H1 (cell line): Measurements from ENCODE around the gene MAP6. TPM values are rescaled to one million over a fixed set of nuclear protein-coding genes. Genes with fewer than 3 reads are reported as not detected.

ENCODE experiments used
- CTCF ChIA-PET: fragments of 300-600 bp; sonication (Branson Sonifier 250); formaldehyde crosslinking; loops from one replicate; lab custom pipeline; 2021; ENCODE audit not compliant: partially characterized antibody; lab: Charles Lee
- POLR2A ChIA-PET: fragments of 300-600 bp; sonication (Branson Sonifier 250); formaldehyde crosslinking; loops from one replicate; lab custom pipeline; 2021; ENCODE audit warnings: inconsistent platforms; ENCODE audit not compliant: partially characterized antibody; lab: Charles Lee
- DNase-seq, 2 experiments: peaks; one replicate each; pipeline versions ENCODE4 v3.0.0 to v3.0.0-alpha.2; 2010 to 2022; ENCODE audit warnings: low spot score in 2 of 2, low read depth in 1 of 2, mixed read lengths in 1 of 2
- FAIRE-seq: peaks from 2 replicates; lab custom pipeline; 2011; peaks lifted over from hg19 to GRCh38; lab: Jason Lieb, UNC
- H2AFZ ChIP-seq: 2 replicates; pipeline ENCODE4 v1.8.1; 2012; ENCODE audit warnings: low read length, inconsistent platforms
- H2AK5ac ChIP-seq: 2 replicates; pipeline ENCODE4 v1.6.1; 2013; ENCODE audit warnings: low read depth, low read length
- H2BK120ac ChIP-seq: replicated peaks from 2 replicates; pipeline ENCODE3; 2013; ENCODE audit warnings: low read depth, low read length, inconsistent platforms
- H2BK12ac ChIP-seq: 2 replicates; pipeline ENCODE4 v1.6.1; 2013; ENCODE audit warnings: low read depth, low read length
- H2BK15ac ChIP-seq: 2 replicates; pipeline ENCODE4 v1.6.1; 2013; ENCODE audit warnings: low read length
- H2BK20ac ChIP-seq: 2 replicates; pipeline ENCODE4 v1.6.1; 2013; ENCODE audit warnings: low read length
- H2BK5ac ChIP-seq: 2 replicates; pipeline ENCODE4 v1.6.1; 2013; ENCODE audit warnings: low read depth, low read length
- H3K14ac ChIP-seq: 2 replicates; pipeline ENCODE4 v1.6.1; 2013; ENCODE audit warnings: inconsistent platforms; ENCODE audit not compliant: insufficient read length
- H3K18ac ChIP-seq: 2 replicates; pipeline ENCODE4 v1.6.1; 2013; ENCODE audit warnings: low read length; ENCODE audit errors: extremely low read depth
- H3K23ac ChIP-seq: 2 replicates; pipeline ENCODE4 v1.6.1; 2013; ENCODE audit warnings: inconsistent platforms; ENCODE audit not compliant: insufficient read length
- H3K23me2 ChIP-seq: 2 replicates; pipeline ENCODE4 v1.6.1; 2013; ENCODE audit warnings: low read depth, low read length
- H3K27ac ChIP-seq: 2 replicates; pipeline ENCODE4 v1.6.1; 2011; ENCODE audit warnings: low read depth, low read length, inconsistent platforms
- H3K27me3 ChIP-seq, 4 experiments: replicated peaks in 1 of 4; 1 replicate in 1 of 4; 2 replicates in 3 of 4; pipeline versions ENCODE4 v1.6.1 to v1.8.1; 2011 to 2013; ENCODE audit warnings: low read length in 3 of 4, mild to moderate bottlenecking in 3 of 4, inconsistent platforms in 2 of 4, mixed read lengths in 2 of 4, moderate library complexity in 1 of 4; ENCODE audit not compliant: control insufficient read depth in 3 of 4, insufficient read depth in 3 of 4; ENCODE audit errors: extremely low read depth in 1 of 4
- H3K36me3 ChIP-seq, 4 experiments: 2 replicates each; pipeline versions ENCODE4 v1.6.1 to v1.8.1; 2011 to 2013; ENCODE audit warnings: mild to moderate bottlenecking in 4 of 4, low read length in 3 of 4, moderate library complexity in 2 of 4, control low read depth in 1 of 4, inconsistent platforms in 1 of 4; ENCODE audit not compliant: insufficient read depth in 4 of 4, control insufficient read depth in 2 of 4
- H3K4ac ChIP-seq: replicated peaks from 2 replicates; pipeline ENCODE3; 2013; ENCODE audit warnings: low read length, low read depth, mixed read lengths, inconsistent platforms; ENCODE audit not compliant: insufficient read length
- H3K4me1 ChIP-seq, 4 experiments: replicated peaks in 1 of 4; 1 replicate in 1 of 4; 2 replicates in 3 of 4; pipeline versions ENCODE4 v1.6.1 to v1.8.1; 2011 to 2013; ENCODE audit warnings: low read length in 3 of 4, inconsistent platforms in 2 of 4, mixed read lengths in 1 of 4; ENCODE audit not compliant: insufficient read depth in 4 of 4, control insufficient read depth in 3 of 4
- H3K4me2 ChIP-seq, 2 experiments: 2 replicates each; pipeline versions ENCODE4 v1.6.1 to v1.8.1; 2011 to 2013; ENCODE audit warnings: low read depth in 2 of 2, low read length in 2 of 2, control low read depth in 1 of 2, inconsistent platforms in 1 of 2, mild to moderate bottlenecking in 1 of 2; ENCODE audit not compliant: insufficient read depth in 1 of 2
- H3K4me3 ChIP-seq, 4 experiments: fragments of 200-600, 300-600 bp in 1 of 4; sonication (generic), shearing (Covaris generic), sonication (Bioruptor Twin) in 1 of 4; 2 replicates each; pipeline versions ENCODE4 v1.5.1 to v1.8.1; 2011 to 2016; ENCODE audit warnings: low read length in 4 of 4, low read depth in 3 of 4, control low read depth in 2 of 4, inconsistent platforms in 2 of 4, mild to moderate bottlenecking in 2 of 4, mixed read lengths in 1 of 4, moderate library complexity in 1 of 4; ENCODE audit not compliant: insufficient read depth in 2 of 4; ENCODE audit errors: extremely low read depth in 1 of 4
- H3K56ac ChIP-seq: replicated peaks from 2 replicates; pipeline ENCODE3; 2013; ENCODE audit warnings: low read depth, mild to moderate bottlenecking, mixed read lengths, low read length, inconsistent platforms; ENCODE audit not compliant: insufficient read length
- H3K79me1 ChIP-seq: 2 replicates; pipeline ENCODE4 v1.6.1; 2013; ENCODE audit warnings: low read depth, low read length, control low read depth
- H3K79me2 ChIP-seq, 2 experiments: 2 replicates each; pipeline versions ENCODE4 v1.6.1 to v1.8.1; 2012 to 2013; ENCODE audit warnings: low read length in 2 of 2, mild to moderate bottlenecking in 2 of 2, inconsistent platforms in 1 of 2; ENCODE audit not compliant: insufficient read depth in 2 of 2, control insufficient read depth in 1 of 2
- H3K9ac ChIP-seq, 4 experiments: replicated peaks in 1 of 4; 1 replicate in 1 of 4; 2 replicates in 3 of 4; pipeline versions ENCODE4 v1.6.1 to v1.8.1; 2011 to 2013; ENCODE audit warnings: low read depth in 3 of 4, low read length in 3 of 4, control low read depth in 2 of 4, mild to moderate bottlenecking in 2 of 4, moderate library complexity in 2 of 4, inconsistent platforms in 1 of 4; ENCODE audit errors: extremely low read depth in 1 of 4
- H3K9me3 ChIP-seq, 2 experiments: 2 replicates each; pipeline versions ENCODE4 v1.6.1 to v1.8.1; 2012 to 2013; ENCODE audit warnings: mild to moderate bottlenecking in 2 of 2, moderate library complexity in 2 of 2, control low read depth in 1 of 2, inconsistent platforms in 1 of 2, low read depth in 1 of 2, low read length in 1 of 2, mixed read lengths in 1 of 2; ENCODE audit not compliant: insufficient read depth in 2 of 2
- H4K20me1 ChIP-seq, 2 experiments: replicated peaks in 1 of 2; 2 replicates each; pipeline versions ENCODE3 to v1.8.1; 2011 to 2013; ENCODE audit warnings: inconsistent platforms in 2 of 2, low read length in 2 of 2, mild to moderate bottlenecking in 1 of 2; ENCODE audit not compliant: insufficient read depth in 2 of 2, control insufficient read depth in 1 of 2
- H4K5ac ChIP-seq: 2 replicates; pipeline ENCODE4 v1.6.1; 2013; ENCODE audit warnings: low read length, low read depth, mixed read lengths, inconsistent platforms; ENCODE audit not compliant: insufficient read length
- H4K8ac ChIP-seq: 2 replicates; pipeline ENCODE4 v1.8.0; 2013; ENCODE audit warnings: mild to moderate bottlenecking, moderate library complexity, low read length, inconsistent platforms; ENCODE audit not compliant: insufficient read depth; ENCODE audit errors: extremely low read depth
- H4K91ac ChIP-seq: replicated peaks from 2 replicates; pipeline ENCODE3; 2013; ENCODE audit warnings: low read length, mixed read lengths, inconsistent platforms; ENCODE audit not compliant: insufficient read length
- CBX8 ChIP-seq: fragments of 300-800, 300-1000 bp; sonication (generic); IDR thresholded peaks from 2 replicates; pipeline ENCODE4 v1.7.1; 2016; ENCODE audit warnings: low read depth, low read length, borderline replicate concordance
- CTBP2 ChIP-seq: IDR thresholded peaks from 2 replicates; pipeline ENCODE4 v1.7.0; 2011; ENCODE audit warnings: borderline replicate concordance, mild to moderate bottlenecking, moderate library complexity, mixed read lengths, low read length; ENCODE audit not compliant: insufficient read depth, insufficient read length
- FOSL1 ChIP-seq: IDR thresholded peaks from 2 replicates; pipeline ENCODE4 v1.6.1; 2011; ENCODE audit warnings: mild to moderate bottlenecking, low read depth, low read length, moderate library complexity; ENCODE audit not compliant: insufficient read depth
- GTF2F1 ChIP-seq: IDR thresholded peaks from 2 replicates; pipeline ENCODE4 v1.6.1; 2012; ENCODE audit warnings: low read depth, low read length, improper control_type of control experiment, borderline replicate concordance
- NANOG ChIP-seq: IDR thresholded peaks from 2 replicates; pipeline ENCODE4 v1.6.1; 2011; ENCODE audit warnings: low read length, low read depth, mild to moderate bottlenecking, inconsistent platforms; ENCODE audit not compliant: insufficient read depth, poor library complexity, severe bottlenecking
- PHF8 ChIP-seq: fragments of 200-600 bp; sonication (generic); conservative IDR thresholded peaks from 2 replicates; pipeline ENCODE4 v1.7.1; 2012; ENCODE audit warnings: low read depth, mild to moderate bottlenecking, inconsistent platforms, low read length, moderate library complexity
- RFX5 ChIP-seq: IDR thresholded peaks from 2 replicates; pipeline ENCODE4 v1.6.1; 2011; ENCODE audit warnings: low read depth, low read length, improper control_type of control experiment, borderline replicate concordance
- SAP30 ChIP-seq: fragments of 300-600 bp; sonication (generic); IDR thresholded peaks from 2 replicates; pipeline ENCODE4 v1.7.1; 2012; ENCODE audit warnings: low read length, moderate library complexity, mild to moderate bottlenecking, inconsistent platforms; ENCODE audit not compliant: insufficient read depth, insufficient replicate concordance
- SIN3A ChIP-seq, 2 experiments: IDR thresholded peaks in 1 of 2; conservative IDR thresholded peaks in 1 of 2; 2 replicates each; pipeline ENCODE4 v1.6.1; 2011 to 2012; ENCODE audit warnings: low read length in 2 of 2, improper control_type of control experiment in 1 of 2, low read depth in 1 of 2, mild to moderate bottlenecking in 1 of 2
- TAF1 ChIP-seq: IDR thresholded peaks from 2 replicates; pipeline ENCODE4 v1.6.1; 2011; ENCODE audit warnings: mild to moderate bottlenecking, low read depth, low read length
- WGBS, 2 experiments: shearing (Covaris generic) in 1 of 2; methylation state at CpG; one replicate each; pipeline versions ENCODE4 v1.1.6 to v1.1.7; 2013 to 2015; ENCODE audit warnings: low lambda C conversion rate in 2 of 2, mixed read lengths in 2 of 2, inconsistent platforms in 1 of 2, low coverage in 1 of 2, missing lambda C conversion rate in 1 of 2; ENCODE audit not compliant: insufficient replicate concordance in 2 of 2, insufficient coverage in 1 of 2, insufficient read length in 1 of 2; ENCODE audit errors: extremely low coverage in 1 of 2, missing lambda C conversion rate in 1 of 2; 5-methylcytosine and 5-hydroxymethylcytosine counted together
- polyA plus RNA-seq, 7 experiments: library from polyadenylated mRNA; depleted of rRNA in 3 of 7; stranded (reverse) in 5 of 7; unstranded in 2 of 7; fragments of >200 nt in 5 of 7; fragments of 200-250 nt in 2 of 7; gene quantifications; 1 replicate in 5 of 7; 2 replicates in 1 of 7; 4 replicates in 1 of 7; pipeline versions ENCODE4 v1.2.1 to v1.2.3, GENCODE V29; 2011 to 2013; ENCODE audit warnings: missing spikeins in 2 of 7, mixed read lengths in 2 of 7
- total RNA-seq: library from RNA; stranded (reverse); fragmentation: NEBNext Ultra II Directional; extraction: Animal tissue kit (Norgen Biotek cat#: 25700); gene quantifications from 2 replicates; pipeline ENCODE4 v1.2.1, GENCODE V29; 2021
- TF ChIP-seq, protein P1 (sequence below): IDR thresholded peaks from 2 replicates; pipeline ENCODE4 v1.6.1; 2012; ENCODE audit warnings: inconsistent platforms

The MAP6 gene
- total and polyA plus RNA-seq, 2 of the 8 experiments (the other 6 are each of a cell fraction or from before 2014, with no cell fraction given): 0.54 to 0.89 TPM

DNA sequence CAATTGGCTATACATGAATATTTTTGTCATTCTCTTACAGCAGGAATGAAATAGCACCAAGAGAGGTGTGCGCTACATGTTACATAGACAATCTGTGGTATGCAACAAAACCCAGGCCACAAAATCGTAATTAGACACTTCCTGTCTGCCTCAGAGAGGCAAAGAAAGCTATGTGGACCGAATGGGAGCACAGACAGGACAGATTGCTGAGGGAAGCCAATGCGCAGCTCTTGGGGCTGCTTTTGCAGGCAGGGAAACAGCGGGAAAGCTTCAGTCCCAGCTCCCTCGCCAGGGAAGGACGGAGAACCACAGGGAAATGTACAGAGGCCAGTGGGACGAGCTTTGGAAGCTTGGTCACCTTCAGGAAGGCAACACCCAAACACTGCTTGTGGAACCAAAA lies 65.9 kb downstream of the MAP6 start:
- no peak overlapping the region for H2BK20ac ChIP-seq
- H4K91ac ChIP-seq: no peak overlapping the region
- no peak overlapping the region for H3K56ac ChIP-seq
- H2BK15ac ChIP-seq: no peak overlapping the region
- POLR2A ChIA-PET: interaction anchor here (1.1 kb wide), 1 partner anchor 28 kb away, joined by 5 read pairs; no protein-coding TSS in a partner anchor
- H3K79me2 ChIP-seq: no peaks in the 10 kb centered on the region
- no peak for FAIRE-seq
- no peak overlapping the region for H3K4ac ChIP-seq
- no peak overlapping the region for H3K4me3 ChIP-seq
- no peak overlapping the region for H2AK5ac ChIP-seq
- no peak overlapping the region for H3K9ac ChIP-seq
- DNase-seq: no peak
- no peak overlapping the region for H2BK5ac ChIP-seq
- H2BK120ac ChIP-seq: no peak overlapping the region
- H3K36me3 ChIP-seq: no peaks in the 10 kb centered on the region
- H4K20me1 ChIP-seq: no peaks in the 10 kb centered on the region
- H3K4me1 ChIP-seq: peaks cover 0 to 4% (median under 1%) of the 10 kb centered on the region in 4 experiments; a peak in 3 of 7 replicates
- H3K27ac ChIP-seq: no peak overlapping the region
- H3K4me2 ChIP-seq: no peak overlapping the region
- peaks cover 0 to 3% (median 0%) of the 10 kb centered on the region in 4 experiments; a peak in 1 of 7 replicates for H3K27me3 ChIP-seq
- no peak overlapping the region for H2BK12ac ChIP-seq
- no peaks in the 10 kb centered on the region for H3K23me2 ChIP-seq
- no peaks in the 10 kb centered on the region for H3K79me1 ChIP-seq
- CTCF ChIA-PET: interaction anchor here (1.1 to 7.2 kb wide), 5 partner anchors 14 to 63 kb away, joined by 4 to 74 read pairs (median 22); no protein-coding TSS in a partner anchor
- no peak overlapping the region for H3K23ac ChIP-seq
- H3K14ac ChIP-seq: no peak overlapping the region
- H3K18ac ChIP-seq: no peak overlapping the region
- H3K9me3 ChIP-seq: no peaks in the 10 kb centered on the region
- H4K8ac ChIP-seq: no peak overlapping the region
- WGBS, 2 experiments: 80% methylated on average over 8 of the region's 8 CpGs; no CpG with 5 or more reads in 1 of the 2 experiments
- no peak overlapping the region for H4K5ac ChIP-seq
- H2AFZ ChIP-seq: no peak overlapping the region; the same call in 1 of the 2 replicates
- no peak for TF ChIP-seq CBX8
- no peak for TF ChIP-seq RFX5
- TF ChIP-seq SAP30: no peak
- no peak for TF ChIP-seq GTF2F1
- no peak for TF ChIP-seq SIN3A (conservative IDR thresholded peaks at IDR 0.05 in 1 of 2, IDR thresholded peaks at IDR 0.05 in 1 of 2; ENCODE audit: low read depth in 1 of 2, low read length in 2 of 2)
- no peak for TF ChIP-seq TAF1
- TF ChIP-seq, protein P1, sequence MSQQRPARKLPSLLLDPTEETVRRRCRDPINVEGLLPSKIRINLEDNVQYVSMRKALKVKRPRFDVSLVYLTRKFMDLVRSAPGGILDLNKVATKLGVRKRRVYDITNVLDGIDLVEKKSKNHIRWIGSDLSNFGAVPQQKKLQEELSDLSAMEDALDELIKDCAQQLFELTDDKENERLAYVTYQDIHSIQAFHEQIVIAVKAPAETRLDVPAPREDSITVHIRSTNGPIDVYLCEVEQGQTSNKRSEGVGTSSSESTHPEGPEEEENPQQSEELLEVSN: no peak
- TF ChIP-seq FOSL1: no peak
- TF ChIP-seq CTBP2: no peak
- TF ChIP-seq PHF8: no peak
- no peak for TF ChIP-seq NANOG
